Type B pancreatic cell (in vitro differentiated cells): ENCODE data around the gene RRP7A. TPM values are rescaled to one million over a fixed set of nuclear protein-coding genes. Genes with fewer than 3 reads are reported as not detected.
A peak's percentile ranks its signal among the peaks of the same experiment; 100 is the strongest.
"Not testable (repeated sequence)": the region's sequence is repeated elsewhere in the genome, so short reads cannot be mapped to it uniquely, and the experiment has no call there.

Experiments
- DNase-seq: peaks from one replicate; pipeline ENCODE4 v3.0.0; 2021; ENCODE audit warnings: mixed read lengths; ENCODE audit not compliant: unreplicated experiment; ENCODE audit errors: extremely low spot score
- H3K27ac Mint-ChIP-seq: 2 replicates; pipeline ENCODE4 v1.8.0; 2021; ENCODE audit warnings: mild to moderate bottlenecking, mixed read lengths
- H3K27me3 Mint-ChIP-seq: 2 replicates; pipeline ENCODE4 v1.8.0; 2021; ENCODE audit warnings: mixed read lengths
- H3K36me3 Mint-ChIP-seq: 2 replicates; pipeline ENCODE4 v1.8.0; 2021; ENCODE audit warnings: mixed read lengths
- H3K4me1 Mint-ChIP-seq: one replicate; pipeline ENCODE4 v1.8.0; 2021; ENCODE audit warnings: mixed read lengths; ENCODE audit not compliant: unreplicated experiment
- H3K4me3 Mint-ChIP-seq: 2 replicates; pipeline ENCODE4 v1.8.0; 2021; ENCODE audit warnings: mild to moderate bottlenecking, mixed read lengths
- H3K9me3 Mint-ChIP-seq: 2 replicates; pipeline ENCODE4 v1.8.0; 2021; ENCODE audit warnings: mixed read lengths
- total RNA-seq: library from RNA; stranded (reverse); gene quantifications from 2 replicates; pipeline ENCODE4 v1.2.1, GENCODE V29; 2021; ENCODE audit warnings: low replicate concordance
- TF ChIP-seq, protein P1 (sequence below): fragments of 200-600 bp; sonication (generic); conservative IDR thresholded peaks from 2 replicates; pipeline ENCODE4 v1.5.0; 2021; ENCODE audit warnings: antibody characterized with exemption, mild to moderate bottlenecking

Gene RRP7A
- total RNA-seq, 1 donor from 2014 or later = 76.0 TPM

DNA sequence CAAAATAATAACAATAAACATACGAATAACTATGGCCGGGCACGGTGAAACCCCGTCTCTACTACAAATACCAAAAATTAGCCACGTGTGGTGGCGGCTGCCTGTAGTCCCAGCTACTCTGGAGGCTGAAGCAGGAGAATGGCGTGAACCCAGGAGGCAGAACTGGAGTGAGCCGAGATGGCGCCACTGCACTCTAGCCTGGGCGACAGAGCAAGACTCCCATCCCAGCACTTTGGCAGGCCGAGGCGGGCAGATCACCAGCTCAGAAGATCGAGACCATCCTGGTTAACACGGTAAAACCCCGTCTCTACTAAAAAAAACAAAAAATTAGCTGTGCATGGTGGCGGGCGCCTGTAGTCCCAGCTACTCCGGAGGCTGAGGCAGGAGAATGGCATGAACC is 17.0 kb upstream of the RRP7A start:
- not testable (repeated sequence) for DNase-seq, H3K4me3 Mint-ChIP-seq, H3K9me3 Mint-ChIP-seq, H3K36me3 Mint-ChIP-seq, H3K27ac Mint-ChIP-seq, H3K27me3 Mint-ChIP-seq
- peaks cover 18% of the 10 kb centered on the region for H3K4me1 Mint-ChIP-seq

DNA sequence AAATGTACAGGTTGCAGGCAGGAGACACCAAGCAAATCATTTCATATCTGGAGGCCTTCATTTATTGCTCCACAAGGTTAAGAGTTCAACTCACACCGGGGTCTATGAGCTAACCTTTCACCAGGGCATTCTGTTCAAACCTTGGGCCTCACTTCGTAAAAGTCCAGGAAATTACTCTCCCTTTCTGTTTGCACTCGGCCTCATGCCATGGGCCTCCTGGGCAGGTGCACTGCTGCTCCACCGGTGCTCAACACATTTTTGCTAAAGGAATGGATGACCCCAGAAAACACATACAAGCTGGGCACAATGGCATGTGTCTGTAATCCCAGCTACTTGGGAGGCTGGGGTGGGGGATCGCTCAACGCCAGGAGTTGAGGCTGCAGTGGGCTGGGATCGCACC is 16.6 kb upstream of the RRP7A start:
- no peak for DNase-seq
- no peaks in the 10 kb centered on the region for H3K27me3 Mint-ChIP-seq
- peaks cover 18% of the 10 kb centered on the region for H3K4me1 Mint-ChIP-seq
- H3K36me3 Mint-ChIP-seq = no peaks in the 10 kb centered on the region
- no peak overlapping the region for H3K27ac Mint-ChIP-seq
- H3K4me3 Mint-ChIP-seq = no peak overlapping the region
- TF ChIP-seq, protein P1, sequence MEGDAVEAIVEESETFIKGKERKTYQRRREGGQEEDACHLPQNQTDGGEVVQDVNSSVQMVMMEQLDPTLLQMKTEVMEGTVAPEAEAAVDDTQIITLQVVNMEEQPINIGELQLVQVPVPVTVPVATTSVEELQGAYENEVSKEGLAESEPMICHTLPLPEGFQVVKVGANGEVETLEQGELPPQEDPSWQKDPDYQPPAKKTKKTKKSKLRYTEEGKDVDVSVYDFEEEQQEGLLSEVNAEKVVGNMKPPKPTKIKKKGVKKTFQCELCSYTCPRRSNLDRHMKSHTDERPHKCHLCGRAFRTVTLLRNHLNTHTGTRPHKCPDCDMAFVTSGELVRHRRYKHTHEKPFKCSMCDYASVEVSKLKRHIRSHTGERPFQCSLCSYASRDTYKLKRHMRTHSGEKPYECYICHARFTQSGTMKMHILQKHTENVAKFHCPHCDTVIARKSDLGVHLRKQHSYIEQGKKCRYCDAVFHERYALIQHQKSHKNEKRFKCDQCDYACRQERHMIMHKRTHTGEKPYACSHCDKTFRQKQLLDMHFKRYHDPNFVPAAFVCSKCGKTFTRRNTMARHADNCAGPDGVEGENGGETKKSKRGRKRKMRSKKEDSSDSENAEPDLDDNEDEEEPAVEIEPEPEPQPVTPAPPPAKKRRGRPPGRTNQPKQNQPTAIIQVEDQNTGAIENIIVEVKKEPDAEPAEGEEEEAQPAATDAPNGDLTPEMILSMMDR = no peak
- H3K9me3 Mint-ChIP-seq = no peaks in the 10 kb centered on the region

DNA sequence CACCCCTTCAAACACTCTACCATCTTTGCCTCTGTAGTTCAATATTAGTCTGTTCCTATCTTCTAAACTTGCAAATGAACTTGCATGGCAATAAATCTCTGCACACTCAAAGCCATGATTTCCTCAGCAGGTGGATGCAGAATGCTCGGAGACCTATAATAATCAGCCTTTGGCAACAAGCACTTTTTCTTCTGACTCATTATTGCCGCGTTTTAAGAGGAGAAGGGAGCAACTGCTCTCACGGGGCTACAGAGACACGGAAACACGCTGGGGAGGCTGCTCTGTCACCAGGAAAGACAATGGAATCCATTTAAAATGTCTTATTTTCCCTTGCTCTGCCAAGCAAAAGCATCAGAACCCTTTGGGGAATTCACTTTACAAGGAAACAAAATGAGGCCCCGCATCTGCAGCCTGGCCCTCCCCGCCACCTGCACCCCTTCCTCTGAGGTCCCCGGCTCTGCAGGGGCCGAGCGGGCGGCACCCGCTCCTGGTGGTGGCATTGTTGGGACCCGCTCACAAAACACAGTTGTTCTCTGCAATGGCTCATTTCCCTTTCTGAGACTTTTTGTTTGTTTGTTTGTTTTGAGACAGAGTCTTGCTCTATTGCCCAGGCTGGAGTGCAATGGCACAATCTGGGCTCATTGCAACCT is 15.6 kb upstream of the RRP7A start:
- DNase-seq, H3K4me3 Mint-ChIP-seq, H3K9me3 Mint-ChIP-seq, H3K27ac Mint-ChIP-seq, H3K27me3 Mint-ChIP-seq, H3K36me3 Mint-ChIP-seq: not testable (repeated sequence)
- H3K4me1 Mint-ChIP-seq = peaks cover 18% of the 10 kb centered on the region

DNA sequence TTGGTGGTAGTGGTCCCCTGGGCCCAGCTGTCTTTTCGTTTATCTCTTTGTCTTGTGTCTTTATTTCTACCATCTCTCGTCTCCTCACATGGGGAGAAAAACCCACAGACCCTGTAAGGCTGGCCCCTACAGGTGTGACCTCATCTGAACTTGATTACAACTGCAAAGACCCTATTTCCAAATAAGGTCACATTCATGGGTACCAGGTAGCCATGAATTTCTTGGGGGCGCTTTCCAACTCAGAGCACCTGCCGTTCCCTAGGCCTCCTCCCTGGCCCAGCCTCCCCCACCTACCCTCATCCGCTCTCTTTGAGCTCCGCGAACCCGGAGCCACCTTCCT is 14.0 kb upstream of the RRP7A start:
- Mint-ChIP-seq H3K4me3 (no peak overlapping the region), H3K9me3 (no peaks in the 10 kb centered on the region), H3K36me3 (no peaks in the 10 kb centered on the region), H3K4me1 (peaks cover 29% of the 10 kb centered on the region), H3K27ac (peak overlapping the region; percentile 68), H3K27me3 (no peaks in the 10 kb centered on the region)
- TF ChIP-seq, protein P1 = no peak
- DNase-seq = no peak

DNA sequence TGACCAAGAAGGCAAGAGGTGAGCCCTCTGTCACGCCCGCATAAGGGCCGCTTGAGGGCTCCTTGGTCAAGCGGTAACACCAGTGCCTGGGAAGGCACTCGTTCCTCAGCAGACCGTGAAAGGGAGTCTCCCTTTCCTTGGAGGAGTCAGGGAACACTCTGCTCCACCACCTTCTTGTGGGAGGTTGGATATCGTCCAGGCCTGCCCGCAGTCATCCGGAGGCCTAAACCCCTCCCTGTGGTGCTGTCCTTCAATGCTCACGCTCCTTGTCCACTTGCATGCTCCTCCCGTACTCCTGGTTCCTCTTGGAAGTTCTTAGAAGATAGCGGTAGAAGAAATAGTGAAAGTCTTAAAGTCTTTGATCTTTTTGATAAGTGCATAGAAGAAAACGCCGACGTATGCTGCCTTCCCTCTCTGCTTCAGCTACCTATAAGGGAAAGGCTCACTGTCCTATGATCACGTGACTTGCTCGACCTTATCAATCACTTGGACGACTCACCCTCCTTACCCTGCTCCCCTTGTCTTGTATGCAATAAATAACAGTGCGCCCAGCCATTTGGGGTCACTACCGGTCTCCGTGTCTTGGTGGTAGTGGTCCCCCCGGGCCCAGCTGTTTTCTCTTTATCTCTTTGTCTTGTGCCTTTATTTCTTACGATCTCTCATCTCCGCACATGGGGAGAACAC is 11.9 kb upstream of the RRP7A start:
- not testable (repeated sequence) for H3K27ac Mint-ChIP-seq, H3K27me3 Mint-ChIP-seq, H3K4me3 Mint-ChIP-seq, H3K36me3 Mint-ChIP-seq, H3K9me3 Mint-ChIP-seq, DNase-seq
- H3K4me1 Mint-ChIP-seq = peaks cover 25% of the 10 kb centered on the region

DNA sequence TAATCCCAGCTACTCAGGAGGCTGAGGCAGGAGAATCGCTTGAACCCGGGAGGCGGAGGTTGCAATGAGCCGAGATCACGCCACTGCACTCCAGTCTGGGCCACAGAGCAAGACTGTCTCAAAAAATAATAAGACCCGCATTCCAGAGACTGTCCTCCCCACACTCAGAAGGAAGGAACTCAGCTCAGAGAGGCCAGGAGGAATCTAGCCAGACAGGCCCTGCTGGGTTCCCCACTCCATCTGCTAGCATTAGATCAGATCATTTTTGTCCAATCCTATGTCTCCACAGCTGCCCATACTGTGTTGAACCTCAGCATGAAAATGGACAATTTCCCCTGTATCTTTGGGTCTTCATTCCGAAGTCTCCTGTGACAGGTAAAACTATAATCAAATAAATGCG is 9.8 kb upstream of the RRP7A start:
- H3K27ac Mint-ChIP-seq = peak overlapping the region; percentile 94
- peak overlapping the region; percentile 61 for H3K4me3 Mint-ChIP-seq
- not testable (repeated sequence) for DNase-seq, H3K27me3 Mint-ChIP-seq, H3K9me3 Mint-ChIP-seq, H3K36me3 Mint-ChIP-seq
- peaks cover 18% of the 10 kb centered on the region for H3K4me1 Mint-ChIP-seq

DNA sequence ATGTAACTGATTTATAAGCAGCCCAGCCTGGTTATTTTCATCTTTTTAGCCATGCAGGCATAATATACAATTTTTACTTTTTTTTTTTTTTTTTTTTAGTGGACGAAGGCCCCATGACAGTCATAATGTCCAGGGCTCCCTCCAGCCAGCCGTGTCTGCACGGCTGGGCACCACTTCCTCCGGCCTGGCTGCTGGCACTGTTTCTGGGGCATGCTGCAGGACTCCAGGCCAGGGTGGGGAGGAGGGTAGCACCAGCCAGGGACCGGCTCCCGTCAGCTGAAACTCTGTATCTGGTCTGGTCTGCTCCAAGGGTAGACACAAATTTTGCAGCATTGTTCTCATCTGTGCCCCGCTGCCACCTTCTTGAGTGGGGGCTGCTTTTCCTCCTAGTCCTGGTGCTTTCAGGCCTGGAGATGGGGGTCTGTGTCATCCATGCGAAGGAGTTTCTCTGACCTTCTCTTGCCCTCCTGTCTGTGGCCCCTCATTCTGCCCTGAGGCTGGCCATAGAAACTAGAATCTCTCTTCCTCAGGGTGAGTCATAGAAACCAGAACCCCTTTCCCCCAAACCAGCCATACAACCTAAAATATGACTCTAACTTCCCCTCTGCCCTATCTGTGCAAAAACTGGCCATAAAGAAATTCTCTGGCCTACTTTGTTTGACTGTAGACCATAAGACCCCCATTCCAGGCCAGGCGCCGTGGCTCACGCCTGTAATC is 9.2 kb upstream of the RRP7A start:
- H3K27me3 Mint-ChIP-seq = no peaks in the 10 kb centered on the region

More for the DNA sequence above, 9.2 kb upstream of the RRP7A start:
- Mint-ChIP-seq H3K4me1 (peaks cover 17% of the 10 kb centered on the region), H3K9me3 (no peaks in the 10 kb centered on the region), H3K4me3 (peak overlapping the region; percentile 61), H3K36me3 (no peaks in the 10 kb centered on the region), H3K27ac (peak overlapping the region; percentile 94)
- TF ChIP-seq, protein P1 = no peak
- DNase-seq = no peak
